Endothelial cell of umbilical vein (primary cell): Measurements from ENCODE around the gene HBE1. TPM values are rescaled to one million over a fixed set of nuclear protein-coding genes. Genes with fewer than 3 reads are reported as not detected.

Experiments
- BruUV-seq: library from RNA; stranded (reverse); fragments of 400-500 nt; replicated peaks from 2 replicates; lab custom pipeline; 2021; lab: Mats Ljungman, UMichigan
- CTCF ChIA-PET: fragments of 300-600, 350-600 bp; sonication (Branson Sonifier 250); formaldehyde crosslinking; loops from one replicate; lab custom pipeline; 2021; ENCODE audit warnings: antibody characterized with exemption, inconsistent platforms; lab: Charles Lee
- POLR2A ChIA-PET: fragments of 300-600, 350-600 bp; sonication (Branson Sonifier 250); formaldehyde crosslinking; loops from one replicate; lab custom pipeline; 2021; ENCODE audit warnings: antibody characterized with exemption, inconsistent platforms; lab: Charles Lee
- DNase-seq: peaks from one replicate; pipeline ENCODE4 v3.0.0-alpha.2; 2011; ENCODE audit warnings: low read depth, low spot score
- FAIRE-seq: peaks from 2 replicates; lab custom pipeline; 2011; peaks lifted over from hg19 to GRCh38; lab: Jason Lieb, UNC
- H2AFZ ChIP-seq: 2 replicates; pipeline ENCODE4 v1.6.0; 2012; ENCODE audit warnings: low read depth, low read length, control low read depth, inconsistent platforms
- H3K27ac ChIP-seq: 2 replicates; pipeline ENCODE4 v1.5.1; 2011; ENCODE audit warnings: low read depth, mild to moderate bottlenecking, control low read depth, low read length, moderate library complexity; ENCODE audit not compliant: insufficient read depth
- H3K27me3 ChIP-seq, 2 experiments: 2 replicates each; pipeline versions ENCODE4 v1.6.0 to v1.6.1; 2011; ENCODE audit warnings: low read length in 2 of 2, mixed read lengths in 1 of 2; ENCODE audit not compliant: control insufficient read depth in 2 of 2, insufficient read depth in 2 of 2
- H3K36me3 ChIP-seq, 2 experiments: 2 replicates in 1 of 2; 3 replicates in 1 of 2; pipeline ENCODE4 v1.5.1; 2011; ENCODE audit warnings: low read length in 2 of 2, mild to moderate bottlenecking in 1 of 2, moderate library complexity in 1 of 2; ENCODE audit not compliant: control insufficient read depth in 2 of 2, insufficient read depth in 2 of 2; ENCODE audit errors: extremely low read depth in 1 of 2
- H3K4me1 ChIP-seq: 3 replicates; pipeline ENCODE4 v1.5.1; 2011; ENCODE audit warnings: mild to moderate bottlenecking, low read length; ENCODE audit not compliant: control insufficient read depth, insufficient read depth; ENCODE audit errors: extremely low read depth
- H3K4me2 ChIP-seq: 2 replicates; pipeline ENCODE4 v1.6.1; 2011; ENCODE audit warnings: low read length, control low read depth, mixed read lengths; ENCODE audit not compliant: insufficient read depth
- H3K4me3 ChIP-seq, 3 experiments: fragments of 200-600 bp in 1 of 3; sonication (generic), shearing (Covaris generic) in 1 of 3; replicated peaks in 1 of 3; 2 replicates each; pipeline ENCODE4 v1.5.1; 2011 to 2016; ENCODE audit warnings: control low read depth in 3 of 3, low read length in 3 of 3, mild to moderate bottlenecking in 2 of 3, inconsistent platforms in 1 of 3, low read depth in 1 of 3, moderate library complexity in 1 of 3; ENCODE audit not compliant: insufficient read depth in 1 of 3
- H3K79me2 ChIP-seq: 2 replicates; pipeline ENCODE4 v1.6.0; 2012; ENCODE audit warnings: low read length, inconsistent platforms; ENCODE audit not compliant: control insufficient read depth, insufficient read depth
- H3K9ac ChIP-seq: replicated peaks from 2 replicates; pipeline ENCODE3; 2011; ENCODE audit warnings: low read length, control low read depth; ENCODE audit not compliant: insufficient read depth; ENCODE audit errors: extremely low read depth
- H3K9me1 ChIP-seq: replicated peaks from 3 replicates; pipeline ENCODE4 v1.6.0; 2011; ENCODE audit warnings: mild to moderate bottlenecking, low read length; ENCODE audit not compliant: control insufficient read depth, insufficient read depth; ENCODE audit errors: extremely low read depth
- H3K9me3 ChIP-seq: replicated peaks from 2 replicates; pipeline ENCODE4 v1.5.1; 2012; ENCODE audit warnings: low read length, inconsistent platforms; ENCODE audit not compliant: control insufficient read depth, insufficient read depth
- H4K20me1 ChIP-seq: replicated peaks from 2 replicates; pipeline ENCODE3; 2011; ENCODE audit warnings: mild to moderate bottlenecking, low read length; ENCODE audit not compliant: control insufficient read depth, insufficient read depth; ENCODE audit errors: extremely low read depth
- CTCF ChIP-seq, 2 donors: IDR thresholded peaks; 1 replicate in 1 of 2; 2 replicates in 1 of 2; pipeline ENCODE4 v1.5.1; 2011; ENCODE audit warnings: low read length in 2 of 2, mild to moderate bottlenecking in 2 of 2, moderate library complexity in 2 of 2, control low read depth in 1 of 2, inconsistent platforms in 1 of 2, low read depth in 1 of 2; ENCODE audit not compliant: insufficient read depth in 1 of 2; ENCODE audit errors: extremely low read depth in 1 of 2
- EZH2 ChIP-seq: IDR thresholded peaks from 2 replicates; pipeline ENCODE4 v1.6.1; 2012; ENCODE audit warnings: borderline replicate concordance, low read depth, mild to moderate bottlenecking, moderate library complexity, low read length, inconsistent platforms; ENCODE audit not compliant: severe bottlenecking
- FOS ChIP-seq: IDR thresholded peaks from 2 replicates; pipeline ENCODE4 v1.6.1; 2011; ENCODE audit warnings: mild to moderate bottlenecking, low read length, moderate library complexity, borderline replicate concordance; ENCODE audit not compliant: insufficient read depth
- GATA2 ChIP-seq: IDR thresholded peaks from 2 replicates; pipeline ENCODE4 v1.7.0; 2011; ENCODE audit warnings: low read depth, mild to moderate bottlenecking, moderate library complexity, mixed read lengths, low read length; ENCODE audit not compliant: insufficient read length, insufficient read depth
- JUN ChIP-seq: IDR thresholded peaks from 2 replicates; pipeline ENCODE4 v1.6.1; 2011; ENCODE audit warnings: borderline replicate concordance, low read depth; ENCODE audit not compliant: insufficient read length, insufficient read depth
- MAX ChIP-seq: IDR thresholded peaks from 2 replicates; pipeline ENCODE4 v1.6.1; 2011; ENCODE audit not compliant: insufficient read depth, insufficient read length
- MYC ChIP-seq: IDR thresholded peaks from one replicate; pipeline ENCODE4 v1.6.1; 2011; ENCODE audit warnings: mild to moderate bottlenecking, low read depth, low read length
- POLR2A ChIP-seq: IDR thresholded peaks from 2 replicates; pipeline ENCODE4 v1.6.1; 2012; ENCODE audit warnings: low read depth, mild to moderate bottlenecking, control low read depth, low read length
- POLR2AphosphoS5 ChIP-seq: IDR thresholded peaks from 2 replicates; pipeline ENCODE4 v1.6.1; 2012; ENCODE audit warnings: low read depth, mild to moderate bottlenecking, control low read depth, low read length, moderate library complexity; ENCODE audit not compliant: insufficient read depth
- dilution Hi-C: fragments of 300-500 bp; cut with MboI; formaldehyde crosslinking; loops from one replicate; pipeline ENCODE4 v1.15.0; 2019; ENCODE audit warnings: low sequenced_read_pairs; ENCODE audit not compliant: extremely low pct_ligation_motif_present
- intact Hi-C: fragments of 100-400 bp; cut with micrococcal nuclease; formaldehyde crosslinking; loops from one replicate; pipeline ENCODE4 v1.10.0; 2022
- polyA plus RNA-seq, 4 experiments: library from polyadenylated mRNA; depleted of rRNA in 3 of 4; stranded (reverse) in 3 of 4; unstranded in 1 of 4; fragments of >200 nt; gene quantifications; 2 replicates each; pipeline versions ENCODE4 v1.2.1 to v1.2.3, GENCODE V29; 2011 to 2012; ENCODE audit warnings: missing spikeins in 1 of 4
- total RNA-seq: library from RNA; stranded (reverse); gene quantifications from 2 replicates; pipeline ENCODE4 v1.2.3, GENCODE V29; 2021

The HBE1 gene
- total and polyA plus RNA-seq, 2 donors (not counting 3 experiments of a cell fraction or from before 2014, with no cell fraction given), result 0.37 TPM; not detected in 1

GRCh38 chr11:5272395-5273017 is 2.8 kb upstream of the HBE1 start:
- Histone ChIP-seq H3K9me1 (no peaks in the 10 kb centered on the region), H3K27ac (no peak overlapping the region), H3K79me2 (no peaks in the 10 kb centered on the region), H3K27me3 (no peaks in the 10 kb centered on the region), H3K9ac (no peak overlapping the region), H3K9me3 (no peaks in the 10 kb centered on the region), H3K4me2 (no peak overlapping the region), H3K36me3 (no peaks in the 10 kb centered on the region), H3K4me3 (no peak overlapping the region), H2AFZ (no peak overlapping the region), H3K4me1 (no peaks in the 10 kb centered on the region), H4K20me1 (no peaks in the 10 kb centered on the region)
- no peak for FAIRE-seq
- TF ChIP-seq POLR2A (no peak), GATA2 (no peak), JUN (no peak), MAX (no peak), MYC (no peak), EZH2 (no peak), CTCF (IDR thresholded peaks at IDR 0.05; ENCODE audit: extremely low read depth in 1 of 2, insufficient read depth in 1 of 2, low read depth in 1 of 2, low read length in 2 of 2) (no peak), POLR2AphosphoS5 (no peak), FOS (no peak)
- POLR2A ChIA-PET, result no interaction called here
- intact Hi-C loops (no loop called here), dilution Hi-C loops (no loop called here)
- CTCF ChIA-PET, result no interaction called here
- BruUV-seq, result no TSS peak
- DNase-seq, result no peak
